Measurements from ENCODE around the gene ZNF436. TPM values are rescaled to one million over a fixed set of nuclear protein-coding genes. Genes with fewer than 3 reads are reported as not detected.

Gene ZNF436
- total and polyA plus RNA-seq, 2 of the 13 experiments (the other 11 are each of a cell fraction or from before 2014, with no cell fraction given) = 4.3 to 9.9 TPM

DNA sequence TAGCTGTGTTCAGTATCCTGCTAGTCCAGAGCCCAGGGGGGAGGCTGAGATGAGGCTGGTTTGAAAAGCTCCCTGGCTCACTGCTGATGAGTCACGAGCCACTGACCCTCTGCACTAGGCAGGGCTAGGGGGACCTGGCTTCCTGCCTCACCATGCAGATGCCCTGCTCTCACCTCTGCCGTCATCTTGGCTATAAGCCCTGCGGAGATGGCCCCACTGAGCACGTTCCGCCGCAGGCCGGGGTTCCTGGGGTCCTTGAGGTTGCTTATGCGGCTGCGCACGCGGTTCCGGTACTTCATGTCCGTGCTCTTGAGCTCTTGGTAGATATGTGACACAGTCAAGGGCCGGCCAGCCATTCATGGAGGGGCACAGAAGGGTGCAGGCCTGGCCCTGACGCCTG lies 24.1 kb upstream of the ZNF436 start:
- peaks cover 19 to 39% of the 10 kb centered on the region in 2 experiments for H3K36me3 ChIP-seq (replicated peaks in 1 of 2; ENCODE audit: control insufficient read depth in 1 of 2, insufficient read depth in 2 of 2, low read length in 2 of 2)
- in situ Hi-C loops (cut with HindIII; ENCODE audit: extremely low pct_ligation_motif_present, low pct_unique_long_range_greater_than_20kb) (no loop called here), intact Hi-C loops (cut with micrococcal nuclease; ENCODE audit: unreplicated experiment) (no loop called here)
- no peak overlapping the region for H3K27ac ChIP-seq (ENCODE audit: extremely low read length, insufficient read depth, low read length)
- 90% methylated on average over 8 of the region's 15 CpGs for WGBS (ENCODE audit: low lambda C conversion rate)
- POLR2A ChIA-PET = interaction anchor here (1.1 kb wide), 1 partner anchor 9 kb away, joined by 3 read pairs; no protein-coding TSS in a partner anchor
- H3K4me2 ChIP-seq (ENCODE audit: low read depth, low read length) = no peak overlapping the region
- no peaks in the 10 kb centered on the region for H3K9me3 ChIP-seq (ENCODE audit: low read length)
- CTCF ChIA-PET (ENCODE audit: low intra/inter-chr PET ratio, low total read pairs) = no interaction called here
- H3K4me1 ChIP-seq (ENCODE audit: insufficient read depth, low read length) = peaks cover 19% of the 10 kb centered on the region; the same call in 1 of the 2 replicates
- no peaks in the 10 kb centered on the region for H3K27me3 ChIP-seq (ENCODE audit: control insufficient read depth in 1 of 2, insufficient read depth in 2 of 2, low read length in 2 of 2)
- no peak; the same call in 2 of the 3 replicates for ATAC-seq
- no peak overlapping the region for H2AFZ ChIP-seq (ENCODE audit: low read length)
- BruUV-seq (replicated peaks) = no TSS peak
- TF ChIP-seq, protein P1, sequence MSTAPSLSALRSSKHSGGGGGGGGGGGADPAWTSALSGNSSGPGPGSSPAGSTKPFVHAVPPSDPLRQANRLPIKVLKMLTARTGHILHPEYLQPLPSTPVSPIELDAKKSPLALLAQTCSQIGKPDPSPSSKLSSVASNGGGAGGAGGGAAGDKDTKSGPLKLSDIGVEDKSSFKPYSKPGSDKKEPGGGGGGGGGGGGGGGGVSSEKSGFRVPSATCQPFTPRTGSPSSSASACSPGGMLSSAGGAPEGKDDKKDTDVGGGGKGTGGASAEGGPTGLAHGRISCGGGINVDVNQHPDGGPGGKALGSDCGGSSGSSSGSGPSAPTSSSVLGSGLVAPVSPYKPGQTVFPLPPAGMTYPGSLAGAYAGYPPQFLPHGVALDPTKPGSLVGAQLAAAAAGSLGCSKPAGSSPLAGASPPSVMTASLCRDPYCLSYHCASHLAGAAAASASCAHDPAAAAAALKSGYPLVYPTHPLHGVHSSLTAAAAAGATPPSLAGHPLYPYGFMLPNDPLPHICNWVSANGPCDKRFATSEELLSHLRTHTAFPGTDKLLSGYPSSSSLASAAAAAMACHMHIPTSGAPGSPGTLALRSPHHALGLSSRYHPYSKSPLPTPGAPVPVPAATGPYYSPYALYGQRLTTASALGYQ (CRISPR knock-in tag; IDR thresholded peaks at IDR 0.05) = no peak
- TF ChIP-seq ZNF547 (CRISPR knock-in tag; IDR thresholded peaks at IDR 0.05) = no peak
- no peak for TF ChIP-seq ETV5 (CRISPR knock-in tag; IDR thresholded peaks at IDR 0.05; ENCODE audit: borderline replicate concordance)
- TF ChIP-seq MBD4 (IDR thresholded peaks at IDR 0.05; ENCODE audit: borderline replicate concordance, low read length) = no peak
- TF ChIP-seq, protein P2, sequence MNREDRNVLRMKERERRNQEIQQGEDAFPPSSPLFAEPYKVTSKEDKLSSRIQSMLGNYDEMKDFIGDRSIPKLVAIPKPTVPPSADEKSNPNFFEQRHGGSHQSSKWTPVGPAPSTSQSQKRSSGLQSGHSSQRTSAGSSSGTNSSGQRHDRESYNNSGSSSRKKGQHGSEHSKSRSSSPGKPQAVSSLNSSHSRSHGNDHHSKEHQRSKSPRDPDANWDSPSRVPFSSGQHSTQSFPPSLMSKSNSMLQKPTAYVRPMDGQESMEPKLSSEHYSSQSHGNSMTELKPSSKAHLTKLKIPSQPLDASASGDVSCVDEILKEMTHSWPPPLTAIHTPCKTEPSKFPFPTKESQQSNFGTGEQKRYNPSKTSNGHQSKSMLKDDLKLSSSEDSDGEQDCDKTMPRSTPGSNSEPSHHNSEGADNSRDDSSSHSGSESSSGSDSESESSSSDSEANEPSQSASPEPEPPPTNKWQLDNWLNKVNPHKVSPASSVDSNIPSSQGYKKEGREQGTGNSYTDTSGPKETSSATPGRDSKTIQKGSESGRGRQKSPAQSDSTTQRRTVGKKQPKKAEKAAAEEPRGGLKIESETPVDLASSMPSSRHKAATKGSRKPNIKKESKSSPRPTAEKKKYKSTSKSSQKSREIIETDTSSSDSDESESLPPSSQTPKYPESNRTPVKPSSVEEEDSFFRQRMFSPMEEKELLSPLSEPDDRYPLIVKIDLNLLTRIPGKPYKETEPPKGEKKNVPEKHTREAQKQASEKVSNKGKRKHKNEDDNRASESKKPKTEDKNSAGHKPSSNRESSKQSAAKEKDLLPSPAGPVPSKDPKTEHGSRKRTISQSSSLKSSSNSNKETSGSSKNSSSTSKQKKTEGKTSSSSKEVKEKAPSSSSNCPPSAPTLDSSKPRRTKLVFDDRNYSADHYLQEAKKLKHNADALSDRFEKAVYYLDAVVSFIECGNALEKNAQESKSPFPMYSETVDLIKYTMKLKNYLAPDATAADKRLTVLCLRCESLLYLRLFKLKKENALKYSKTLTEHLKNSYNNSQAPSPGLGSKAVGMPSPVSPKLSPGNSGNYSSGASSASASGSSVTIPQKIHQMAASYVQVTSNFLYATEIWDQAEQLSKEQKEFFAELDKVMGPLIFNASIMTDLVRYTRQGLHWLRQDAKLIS (CRISPR knock-in tag; IDR thresholded peaks at IDR 0.05) = no peak
- no peak for TF ChIP-seq ZBTB38 (CRISPR knock-in tag; IDR thresholded peaks at IDR 0.05)
- no peak for TF ChIP-seq ZNF136 (CRISPR knock-in tag; IDR thresholded peaks at IDR 0.05; ENCODE audit: low read depth)
- no peak for TF ChIP-seq RORA (CRISPR knock-in tag; IDR thresholded peaks at IDR 0.05)
- no peak for TF ChIP-seq NCOR1 (IDR thresholded peaks at IDR 0.05; ENCODE audit: borderline replicate concordance, low read length)
- no peak overlapping the region for H3K4me3 ChIP-seq (replicated peaks in 1 of 3; ENCODE audit: insufficient read depth in 1 of 3, low read depth in 2 of 3, low read length in 3 of 3)
- FAIRE-seq = no peak
- no peak for DNase-seq (ENCODE audit: low spot score)
- H3K9ac ChIP-seq (ENCODE audit: insufficient read depth, low read depth, low read length) = no peak overlapping the region
- H3K79me2 ChIP-seq (ENCODE audit: insufficient read depth, low read length) = no peaks in the 10 kb centered on the region
- no peaks in the 10 kb centered on the region for H4K20me1 ChIP-seq (ENCODE audit: insufficient read depth, low read length)

Measured in HepG2 (cell line).